Measurements from ENCODE around the gene FANK1. TPM values are rescaled to one million over a fixed set of nuclear protein-coding genes. Genes with fewer than 3 reads are reported as not detected.

The FANK1 gene
- total RNA-seq, 1 donor from 2014 or later: 9.4 TPM

GRCh38 chr10:126006906-126007305 is 110.5 kb downstream of the FANK1 start:
- Mint-ChIP-seq H3K36me3 (ENCODE audit: low read depth, unreplicated experiment) (no peaks in the 10 kb centered on the region), H3K27me3 (ENCODE audit: unreplicated experiment) (no peaks in the 10 kb centered on the region), H3K4me1 (ENCODE audit: unreplicated experiment) (peaks cover under 1% of the 10 kb centered on the region)

GRCh38 chr10:126009650-126010049 is 113.3 kb downstream of the FANK1 start:
- Mint-ChIP-seq H3K36me3 (ENCODE audit: low read depth, unreplicated experiment) (no peaks in the 10 kb centered on the region), H3K27ac (ENCODE audit: unreplicated experiment) (no peak overlapping the region)

More at GRCh38 chr10:126006906-126007305, 110.5 kb downstream of the FANK1 start:
- TF ChIP-seq, protein P1, sequence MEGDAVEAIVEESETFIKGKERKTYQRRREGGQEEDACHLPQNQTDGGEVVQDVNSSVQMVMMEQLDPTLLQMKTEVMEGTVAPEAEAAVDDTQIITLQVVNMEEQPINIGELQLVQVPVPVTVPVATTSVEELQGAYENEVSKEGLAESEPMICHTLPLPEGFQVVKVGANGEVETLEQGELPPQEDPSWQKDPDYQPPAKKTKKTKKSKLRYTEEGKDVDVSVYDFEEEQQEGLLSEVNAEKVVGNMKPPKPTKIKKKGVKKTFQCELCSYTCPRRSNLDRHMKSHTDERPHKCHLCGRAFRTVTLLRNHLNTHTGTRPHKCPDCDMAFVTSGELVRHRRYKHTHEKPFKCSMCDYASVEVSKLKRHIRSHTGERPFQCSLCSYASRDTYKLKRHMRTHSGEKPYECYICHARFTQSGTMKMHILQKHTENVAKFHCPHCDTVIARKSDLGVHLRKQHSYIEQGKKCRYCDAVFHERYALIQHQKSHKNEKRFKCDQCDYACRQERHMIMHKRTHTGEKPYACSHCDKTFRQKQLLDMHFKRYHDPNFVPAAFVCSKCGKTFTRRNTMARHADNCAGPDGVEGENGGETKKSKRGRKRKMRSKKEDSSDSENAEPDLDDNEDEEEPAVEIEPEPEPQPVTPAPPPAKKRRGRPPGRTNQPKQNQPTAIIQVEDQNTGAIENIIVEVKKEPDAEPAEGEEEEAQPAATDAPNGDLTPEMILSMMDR (IDR thresholded peaks at IDR 0.05; ENCODE audit: unreplicated experiment): no peak
- Mint-ChIP-seq H3K4me3 (ENCODE audit: unreplicated experiment) (no peak overlapping the region), H3K27ac (ENCODE audit: unreplicated experiment) (no peak overlapping the region), H3K9me3 (ENCODE audit: unreplicated experiment) (no peaks in the 10 kb centered on the region)
- DNase-seq (ENCODE audit: low spot score): no peak

DNA sequence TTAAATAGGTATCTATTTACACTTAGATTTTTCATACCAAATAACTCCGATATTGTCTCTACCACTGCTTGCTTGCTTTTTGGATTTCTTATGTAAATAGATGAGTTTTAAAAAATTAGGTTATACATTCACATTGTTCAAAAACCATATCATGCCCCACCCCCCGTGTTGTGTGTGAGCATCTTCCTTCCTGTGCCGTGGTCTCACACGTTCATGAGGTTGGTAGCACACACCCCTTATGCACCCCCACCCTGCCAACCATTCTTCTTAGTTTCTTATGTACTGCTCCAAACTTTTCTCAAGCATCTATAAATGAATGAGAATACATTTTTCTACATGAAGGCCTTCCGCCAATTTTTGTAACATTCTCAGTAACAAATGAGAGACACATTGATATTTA is 115.6 kb downstream of the FANK1 start:
- peaks cover 1% of the 10 kb centered on the region for H3K36me3 Mint-ChIP-seq (ENCODE audit: low read depth, unreplicated experiment)
- H3K4me3 Mint-ChIP-seq (ENCODE audit: unreplicated experiment): no peak overlapping the region
- no peak for DNase-seq (ENCODE audit: low spot score)
- no peaks in the 10 kb centered on the region for H3K9me3 Mint-ChIP-seq (ENCODE audit: unreplicated experiment)
- H3K27me3 Mint-ChIP-seq (ENCODE audit: unreplicated experiment): peaks cover 3% of the 10 kb centered on the region
- H3K4me1 Mint-ChIP-seq (ENCODE audit: unreplicated experiment): peaks cover 11% of the 10 kb centered on the region
- TF ChIP-seq, protein P1 (IDR thresholded peaks at IDR 0.05; ENCODE audit: unreplicated experiment): no peak
- no peak overlapping the region for H3K27ac Mint-ChIP-seq (ENCODE audit: unreplicated experiment)

More at GRCh38 chr10:126009650-126010049, 113.3 kb downstream of the FANK1 start:
- H3K4me3 Mint-ChIP-seq (ENCODE audit: unreplicated experiment): no peak overlapping the region
- H3K27me3 Mint-ChIP-seq (ENCODE audit: unreplicated experiment): peaks cover 3% of the 10 kb centered on the region
- DNase-seq (ENCODE audit: low spot score): no peak
- peaks cover 11% of the 10 kb centered on the region for H3K4me1 Mint-ChIP-seq (ENCODE audit: unreplicated experiment)
- H3K9me3 Mint-ChIP-seq (ENCODE audit: unreplicated experiment): no peaks in the 10 kb centered on the region
- TF ChIP-seq, protein P1 (IDR thresholded peaks at IDR 0.05; ENCODE audit: unreplicated experiment): no peak

DNA sequence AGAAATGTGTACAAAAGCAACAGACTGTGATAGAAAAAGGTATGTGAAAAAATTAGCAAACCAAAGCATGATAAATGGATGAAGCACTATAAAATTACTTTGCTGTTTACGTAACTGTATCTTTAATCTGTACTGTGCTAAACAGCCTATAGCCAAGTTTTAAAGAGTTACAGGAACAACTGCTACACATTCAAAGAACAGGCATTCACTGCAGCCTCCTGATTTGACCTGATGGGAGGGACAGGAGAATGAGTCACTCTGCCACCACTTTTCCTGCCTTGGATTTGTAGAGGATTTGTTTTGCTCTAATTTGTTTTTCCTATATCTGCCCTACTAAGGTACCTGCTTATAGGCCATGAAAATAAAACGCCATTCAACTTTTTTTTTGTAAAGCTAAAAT is 116.1 kb downstream of the FANK1 start:
- no peaks in the 10 kb centered on the region for H3K9me3 Mint-ChIP-seq (ENCODE audit: unreplicated experiment)
- DNase-seq (ENCODE audit: low spot score): no peak
- TF ChIP-seq, protein P1 (IDR thresholded peaks at IDR 0.05; ENCODE audit: unreplicated experiment): no peak
- H3K4me3 Mint-ChIP-seq (ENCODE audit: unreplicated experiment): no peak overlapping the region
- no peak overlapping the region for H3K27ac Mint-ChIP-seq (ENCODE audit: unreplicated experiment)
- peaks cover 5% of the 10 kb centered on the region for H3K36me3 Mint-ChIP-seq (ENCODE audit: low read depth, unreplicated experiment)
- H3K4me1 Mint-ChIP-seq (ENCODE audit: unreplicated experiment): peaks cover 15% of the 10 kb centered on the region
- peaks cover 3% of the 10 kb centered on the region for H3K27me3 Mint-ChIP-seq (ENCODE audit: unreplicated experiment)

DNA sequence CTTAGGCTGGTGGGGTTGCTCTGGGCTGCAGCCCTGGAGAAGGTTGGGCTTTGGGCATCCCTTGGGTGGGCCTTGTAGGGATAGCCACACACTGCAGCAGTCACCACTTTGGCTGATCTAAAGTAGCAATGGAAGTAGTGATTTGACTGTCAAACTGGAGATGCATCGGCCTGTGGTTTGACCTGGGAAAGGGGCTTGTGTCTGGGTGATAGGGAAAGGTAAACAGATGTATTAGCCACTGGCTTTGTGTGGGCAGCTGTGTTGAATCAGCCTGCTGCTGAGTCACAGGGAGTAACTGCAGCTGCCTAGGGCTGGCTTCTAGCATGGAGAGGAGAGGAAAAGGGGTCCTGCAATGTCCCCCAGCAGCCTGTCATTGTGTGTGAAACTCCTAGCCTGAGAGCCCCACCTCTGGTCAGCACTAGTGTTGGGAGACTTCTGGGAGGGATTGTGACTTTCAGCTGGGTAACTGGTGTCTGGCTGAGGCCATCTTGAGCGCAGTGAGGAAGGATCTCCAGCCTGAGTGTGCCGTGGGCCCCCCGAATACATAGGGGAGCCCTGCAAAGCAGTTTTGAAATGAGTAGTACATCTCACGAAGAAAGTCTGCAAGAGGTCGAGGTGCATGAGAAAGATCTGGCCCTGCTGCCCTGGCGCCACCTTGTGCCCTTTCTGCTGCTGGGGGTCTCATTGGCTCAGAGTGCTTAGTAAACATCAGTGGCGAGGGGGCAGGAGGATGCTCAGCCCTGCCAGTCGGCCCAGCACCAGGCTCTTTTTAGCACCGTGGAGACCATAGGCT is 117.3 kb downstream of the FANK1 start:
- peaks cover 17% of the 10 kb centered on the region for H3K4me1 Mint-ChIP-seq (ENCODE audit: unreplicated experiment)
- TF ChIP-seq, protein P1 (IDR thresholded peaks at IDR 0.05; ENCODE audit: unreplicated experiment): no peak
- DNase-seq (ENCODE audit: low spot score): no peak
- peaks cover under 1% of the 10 kb centered on the region for H3K9me3 Mint-ChIP-seq (ENCODE audit: unreplicated experiment)
- H3K4me3 Mint-ChIP-seq (ENCODE audit: unreplicated experiment): no peak overlapping the region
- H3K27me3 Mint-ChIP-seq (ENCODE audit: unreplicated experiment): peaks cover 3% of the 10 kb centered on the region
- H3K36me3 Mint-ChIP-seq (ENCODE audit: low read depth, unreplicated experiment): peaks cover 9% of the 10 kb centered on the region
- no peak overlapping the region for H3K27ac Mint-ChIP-seq (ENCODE audit: unreplicated experiment)
